ENCODE data around the gene RTL1. TPM values are rescaled to one million over a fixed set of nuclear protein-coding genes. Genes with fewer than 3 reads are reported as not detected.

RTL1 gene
- total RNA-seq, 1 donor from 2014 or later: 1.1 TPM

DNA sequence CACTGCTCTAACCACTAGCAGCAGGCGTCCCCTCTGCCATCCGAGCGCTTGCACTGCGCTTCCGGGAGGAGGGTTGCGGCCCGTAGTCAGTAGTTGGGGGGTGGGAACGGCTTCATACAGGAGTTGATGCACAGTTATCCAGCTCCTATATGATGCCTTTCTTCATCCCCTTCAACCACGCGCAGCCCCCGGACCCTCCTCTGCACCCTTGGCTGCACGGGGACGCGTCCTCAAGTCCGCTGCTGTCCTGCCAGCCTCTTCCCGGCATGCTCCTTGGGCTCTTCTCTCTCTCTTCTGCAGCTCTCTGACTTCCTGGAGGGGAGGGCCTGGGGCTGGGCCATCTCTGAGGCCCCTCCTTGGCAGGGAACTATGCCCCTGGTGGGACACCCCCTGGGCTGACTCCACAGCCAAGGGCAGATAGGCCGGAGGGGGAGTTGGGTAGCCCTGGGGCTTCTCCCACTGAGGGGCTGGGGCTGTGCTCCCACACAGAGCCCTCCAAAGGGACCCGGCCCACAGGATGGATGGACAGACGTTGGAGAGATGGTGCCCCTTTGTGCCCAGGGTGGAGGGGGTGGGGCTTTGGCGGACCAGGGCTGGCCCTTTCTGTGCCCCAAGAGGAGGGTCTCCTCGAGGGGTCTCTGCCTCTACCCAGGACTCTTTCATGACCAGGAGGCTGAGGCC is 29.0 kb downstream of the RTL1 start:
- Histone ChIP-seq H3K4me3 (ENCODE audit: low read depth, low read length) (no peak overlapping the region), H3K36me3 (ENCODE audit: control insufficient read depth, insufficient read depth, low read length) (no peaks in the 10 kb centered on the region), H3K27me3 (ENCODE audit: control insufficient read depth, insufficient read depth, low read length) (no peaks in the 10 kb centered on the region)
- TF ChIP-seq CTCF (IDR thresholded peaks at IDR 0.05; ENCODE audit: insufficient read depth, low read length, poor library complexity, severe bottlenecking): no peak
- DNase-seq (ENCODE audit: low read depth): no peak

GRCh38 chr14:100874051-100874410 is 29.5 kb downstream of the RTL1 start:
- H3K36me3 ChIP-seq (ENCODE audit: control insufficient read depth, insufficient read depth, low read length): no peaks in the 10 kb centered on the region
- no peak for TF ChIP-seq CTCF (IDR thresholded peaks at IDR 0.05; ENCODE audit: insufficient read depth, low read length, poor library complexity, severe bottlenecking)
- H3K4me3 ChIP-seq (ENCODE audit: low read depth, low read length): no peak overlapping the region

DNA sequence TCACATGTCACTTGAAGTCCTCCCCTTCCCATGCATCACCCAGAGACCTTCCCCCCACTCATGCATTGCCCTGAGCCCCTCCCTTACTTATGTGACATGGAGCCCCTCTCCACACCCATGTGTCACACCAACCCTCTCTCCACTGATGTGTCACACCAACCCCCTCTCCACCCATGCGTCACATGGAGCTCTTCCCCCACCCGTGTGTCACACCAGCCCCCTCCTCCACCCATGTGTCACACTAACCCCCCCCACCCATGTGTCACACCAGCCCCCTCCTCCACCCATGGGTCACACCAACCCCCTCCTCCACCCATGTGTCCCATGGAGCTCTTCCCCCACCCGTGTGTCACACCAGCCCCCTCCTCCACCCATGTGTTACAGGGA is 30.4 kb downstream of the RTL1 start:
- no peak for TF ChIP-seq CTCF (IDR thresholded peaks at IDR 0.05; ENCODE audit: insufficient read depth, low read length, poor library complexity, severe bottlenecking)
- Histone ChIP-seq H3K27me3 (ENCODE audit: control insufficient read depth, insufficient read depth, low read length) (no peaks in the 10 kb centered on the region), H3K36me3 (ENCODE audit: control insufficient read depth, insufficient read depth, low read length) (no peaks in the 10 kb centered on the region), H3K4me3 (ENCODE audit: low read depth, low read length) (no peak overlapping the region)
- no peak for DNase-seq (ENCODE audit: low read depth)

More at GRCh38 chr14:100874051-100874410, 29.5 kb downstream of the RTL1 start:
- no peak for DNase-seq (ENCODE audit: low read depth)
- H3K27me3 ChIP-seq (ENCODE audit: control insufficient read depth, insufficient read depth, low read length): no peaks in the 10 kb centered on the region

GRCh38 chr14:100872259-100873095 is 31.0 kb downstream of the RTL1 start:
- DNase-seq (ENCODE audit: low read depth): no peak
- H3K27me3 ChIP-seq (ENCODE audit: control insufficient read depth, insufficient read depth, low read length): no peaks in the 10 kb centered on the region
- TF ChIP-seq CTCF (IDR thresholded peaks at IDR 0.05; ENCODE audit: insufficient read depth, low read length, poor library complexity, severe bottlenecking): no peak
- H3K4me3 ChIP-seq (ENCODE audit: low read depth, low read length): no peak overlapping the region
- H3K36me3 ChIP-seq (ENCODE audit: control insufficient read depth, insufficient read depth, low read length): no peaks in the 10 kb centered on the region

DNA sequence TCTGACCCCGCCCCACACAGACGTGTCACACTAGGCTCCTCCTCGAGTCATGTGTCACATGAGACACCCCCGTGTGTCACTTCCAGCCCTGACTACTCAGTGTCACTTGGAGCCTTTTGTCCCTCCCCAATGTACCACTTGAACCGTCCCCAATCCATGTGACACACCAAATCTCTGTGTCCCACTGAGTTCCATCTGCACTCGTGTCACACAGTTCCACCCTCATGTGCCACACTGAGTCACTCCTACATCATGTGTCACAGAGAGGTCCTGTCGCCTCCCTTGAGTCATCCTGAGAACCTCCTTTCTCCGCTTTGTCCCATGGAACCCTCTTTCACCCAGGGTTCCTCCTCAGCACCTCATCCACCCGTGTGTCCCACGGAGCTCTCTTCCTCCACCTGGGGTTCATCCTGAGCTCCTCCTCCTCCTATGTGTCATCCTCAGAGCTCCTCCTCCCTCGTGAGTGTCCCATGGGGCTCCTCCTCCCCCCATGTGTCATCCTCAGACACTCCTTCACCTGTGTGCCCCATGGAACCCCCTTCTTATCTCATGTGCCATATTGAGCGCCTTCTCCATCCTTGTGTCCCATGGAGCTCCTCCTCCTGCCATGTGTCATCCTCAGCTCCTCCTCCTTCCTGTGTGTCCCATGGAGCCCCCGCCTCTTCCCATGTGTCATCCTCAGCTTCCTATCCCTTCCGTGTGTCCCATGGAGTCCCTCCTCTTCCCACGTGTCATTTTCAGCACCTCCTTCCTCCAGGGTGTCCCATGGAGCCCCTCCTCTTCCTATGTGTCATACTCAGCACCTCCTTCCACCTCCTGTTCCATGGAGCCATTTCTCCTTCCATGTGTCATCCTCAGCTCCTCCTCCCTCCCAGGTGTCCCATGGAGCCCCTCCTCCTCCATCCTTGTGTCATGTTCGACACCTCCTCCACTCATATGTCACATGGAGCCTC is 32.0 kb downstream of the RTL1 start:
- H3K36me3 ChIP-seq (ENCODE audit: control insufficient read depth, insufficient read depth, low read length): no peaks in the 10 kb centered on the region
- H3K4me3 ChIP-seq (ENCODE audit: low read depth, low read length): no peak overlapping the region
- TF ChIP-seq CTCF (IDR thresholded peaks at IDR 0.05; ENCODE audit: insufficient read depth, low read length, poor library complexity, severe bottlenecking): no peak
- DNase-seq (ENCODE audit: low read depth): no peak
- H3K27me3 ChIP-seq (ENCODE audit: control insufficient read depth, insufficient read depth, low read length): no peaks in the 10 kb centered on the region
